HEK293T (cell line): ENCODE measurements around the gene LILRB5.
"Not testable (repeated sequence)": the region's sequence is repeated elsewhere in the genome, so short reads cannot be mapped to it uniquely, and the experiment has no call there.

Source experiments
- BHLHE40 ChIP-seq: fragments of 450-650 bp; IDR thresholded peaks from 2 replicates; pipeline ENCODE4 v1.6.1; 2016; ENCODE audit warnings: mild to moderate bottlenecking, moderate library complexity, borderline replicate concordance
- CTBP1 ChIP-seq: fragments of 450-650 bp; IDR thresholded peaks from 2 replicates; pipeline ENCODE4 v1.6.1; 2016; ENCODE audit warnings: borderline replicate concordance
- ELF4 ChIP-seq: fragments of 450-650 bp; IDR thresholded peaks from 2 replicates; pipeline ENCODE4 v1.6.1; 2017; ENCODE audit warnings: antibody characterized with exemption
- FOXK2 ChIP-seq: fragments of 450-650 bp; IDR thresholded peaks from 2 replicates; pipeline ENCODE4 v1.6.1; 2016; ENCODE audit warnings: mild to moderate bottlenecking
- FOXM1 ChIP-seq: fragments of 450-650 bp; IDR thresholded peaks from 2 replicates; pipeline ENCODE4 v1.6.1; 2017; ENCODE audit warnings: mild to moderate bottlenecking, borderline replicate concordance
- HDGF ChIP-seq: fragments of 450-650 bp; IDR thresholded peaks from 2 replicates; pipeline ENCODE4 v1.6.1; 2017; ENCODE audit warnings: antibody characterized with exemption, borderline replicate concordance
- LEF1 ChIP-seq: fragments of 450-650 bp; IDR thresholded peaks from 2 replicates; pipeline ENCODE4 v1.6.1; 2017; ENCODE audit warnings: mild to moderate bottlenecking, borderline replicate concordance
- NFRKB ChIP-seq: fragments of 450-650 bp; IDR thresholded peaks from 2 replicates; pipeline ENCODE4 v1.6.1; 2016; ENCODE audit warnings: mild to moderate bottlenecking, moderate library complexity
- SP1 ChIP-seq: fragments of 450-650 bp; IDR thresholded peaks from 2 replicates; pipeline ENCODE4 v1.6.1; 2017
- SUZ12 ChIP-seq: fragments of 450-650 bp; IDR thresholded peaks from 2 replicates; pipeline ENCODE4 v1.6.1; 2016; ENCODE audit warnings: mild to moderate bottlenecking
- TARDBP ChIP-seq: fragments of 450-650 bp; IDR thresholded peaks from 2 replicates; pipeline ENCODE4 v1.6.1; 2016
- ZNF384 ChIP-seq: fragments of 450-650 bp; IDR thresholded peaks from 2 replicates; pipeline ENCODE4 v1.6.1; 2016

- not testable (repeated sequence) for TF ChIP-seq BHLHE40, ELF4, SP1, CTBP1, SUZ12, FOXM1, ZNF384, LEF1, NFRKB, FOXK2, TARDBP, HDGF
Measured at GRCh38 chr19:54274516-54274915, 17.4 kb upstream of the LILRB5 start.
